Kidney epithelial cell (primary cell): ENCODE data around the gene CACNA1D. TPM values are rescaled to one million over a fixed set of nuclear protein-coding genes. Genes with fewer than 3 reads are reported as not detected.

Experiments used
- DNase-seq: peaks from one replicate; pipeline ENCODE4 v3.0.0-alpha.2; 2010; ENCODE audit warnings: low read depth
- H3K27me3 ChIP-seq: 2 replicates; pipeline ENCODE4 v1.6.0; 2011; ENCODE audit warnings: low read length; ENCODE audit not compliant: control insufficient read depth, insufficient read depth
- H3K36me3 ChIP-seq: 2 replicates; pipeline ENCODE4 v1.5.1; 2011; ENCODE audit warnings: low read length; ENCODE audit not compliant: control insufficient read depth, insufficient read depth
- H3K4me3 ChIP-seq: 2 replicates; pipeline ENCODE4 v1.5.1; 2011; ENCODE audit warnings: low read depth, mild to moderate bottlenecking, control low read depth, low read length
- total RNA-seq: library from RNA; depleted of rRNA; stranded (reverse); fragments of >200 nt; gene quantifications from 2 replicates; pipeline ENCODE4 v1.2.3, GENCODE V29; 2015
- TF ChIP-seq, protein P1 (sequence below): IDR thresholded peaks from 2 replicates; pipeline ENCODE4 v1.5.1; 2011; ENCODE audit warnings: mild to moderate bottlenecking, moderate library complexity, low read length, control low read depth, inconsistent platforms; ENCODE audit not compliant: insufficient read depth, poor library complexity, severe bottlenecking

Gene CACNA1D
- total RNA-seq, 1 donor from 2014 or later, result 0.21 TPM

DNA sequence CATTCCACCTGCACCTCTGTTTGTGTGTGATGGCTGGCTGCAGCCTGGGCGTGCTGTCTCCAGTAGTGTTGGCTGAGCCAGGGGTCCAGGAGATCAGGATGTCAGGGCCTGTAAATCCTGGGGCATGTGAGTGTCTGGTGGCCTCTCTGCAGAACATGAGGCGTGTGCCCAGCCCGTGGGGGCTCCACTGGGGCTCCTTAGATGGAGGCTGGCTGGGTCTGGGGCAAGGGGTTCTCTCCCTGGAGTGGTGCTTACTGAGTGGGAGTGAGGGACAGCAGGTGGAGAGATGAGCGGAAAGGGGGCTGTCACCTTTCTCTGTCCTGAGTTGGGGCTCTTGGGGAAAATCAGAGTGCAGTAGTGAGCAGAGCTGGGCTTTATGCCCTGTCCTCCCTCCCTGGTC lies 199.6 kb downstream of the CACNA1D start:
- Histone ChIP-seq H3K27me3 (peaks cover 8% of the 10 kb centered on the region), H3K36me3 (no peaks in the 10 kb centered on the region), H3K4me3 (no peak overlapping the region)
- TF ChIP-seq, protein P1, sequence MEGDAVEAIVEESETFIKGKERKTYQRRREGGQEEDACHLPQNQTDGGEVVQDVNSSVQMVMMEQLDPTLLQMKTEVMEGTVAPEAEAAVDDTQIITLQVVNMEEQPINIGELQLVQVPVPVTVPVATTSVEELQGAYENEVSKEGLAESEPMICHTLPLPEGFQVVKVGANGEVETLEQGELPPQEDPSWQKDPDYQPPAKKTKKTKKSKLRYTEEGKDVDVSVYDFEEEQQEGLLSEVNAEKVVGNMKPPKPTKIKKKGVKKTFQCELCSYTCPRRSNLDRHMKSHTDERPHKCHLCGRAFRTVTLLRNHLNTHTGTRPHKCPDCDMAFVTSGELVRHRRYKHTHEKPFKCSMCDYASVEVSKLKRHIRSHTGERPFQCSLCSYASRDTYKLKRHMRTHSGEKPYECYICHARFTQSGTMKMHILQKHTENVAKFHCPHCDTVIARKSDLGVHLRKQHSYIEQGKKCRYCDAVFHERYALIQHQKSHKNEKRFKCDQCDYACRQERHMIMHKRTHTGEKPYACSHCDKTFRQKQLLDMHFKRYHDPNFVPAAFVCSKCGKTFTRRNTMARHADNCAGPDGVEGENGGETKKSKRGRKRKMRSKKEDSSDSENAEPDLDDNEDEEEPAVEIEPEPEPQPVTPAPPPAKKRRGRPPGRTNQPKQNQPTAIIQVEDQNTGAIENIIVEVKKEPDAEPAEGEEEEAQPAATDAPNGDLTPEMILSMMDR, result no peak
- no peak for DNase-seq

DNA sequence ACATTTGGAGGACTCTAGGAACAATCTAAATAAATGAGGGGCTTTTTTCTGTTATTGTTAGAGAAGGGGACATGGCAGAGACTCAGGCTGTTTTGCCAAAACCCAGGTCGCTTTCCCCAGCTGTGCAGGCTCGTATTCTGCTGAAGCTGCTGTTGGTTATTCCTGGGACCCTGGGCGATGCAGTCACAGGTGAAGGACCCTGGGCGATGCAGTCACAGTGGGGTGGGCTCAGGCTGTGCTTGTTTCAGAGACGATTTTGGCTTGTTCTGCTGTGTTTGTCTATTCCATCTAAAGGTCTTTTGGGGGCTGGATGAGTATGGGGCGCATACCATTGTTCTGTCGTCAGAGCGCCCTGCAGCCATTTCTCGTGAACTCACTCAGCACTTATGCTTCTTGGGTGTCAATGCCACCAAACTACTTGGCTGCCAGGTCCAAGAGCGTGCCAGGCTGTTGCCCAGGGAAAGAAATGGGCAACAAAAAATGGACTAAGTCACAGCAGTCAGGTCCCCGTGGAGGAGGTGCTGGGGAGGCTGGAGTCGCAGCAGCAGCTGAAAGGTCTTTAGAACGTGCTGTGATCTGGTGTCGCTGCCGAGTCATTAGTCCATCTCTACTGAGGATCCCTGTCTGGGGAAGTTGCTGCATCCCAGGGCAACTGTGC lies 200.4 kb downstream of the CACNA1D start:
- H3K4me3 ChIP-seq, result no peak overlapping the region
- no peak for DNase-seq
- no peaks in the 10 kb centered on the region for H3K36me3 ChIP-seq
- TF ChIP-seq, protein P1, result no peak
- peaks cover 8% of the 10 kb centered on the region for H3K27me3 ChIP-seq

DNA sequence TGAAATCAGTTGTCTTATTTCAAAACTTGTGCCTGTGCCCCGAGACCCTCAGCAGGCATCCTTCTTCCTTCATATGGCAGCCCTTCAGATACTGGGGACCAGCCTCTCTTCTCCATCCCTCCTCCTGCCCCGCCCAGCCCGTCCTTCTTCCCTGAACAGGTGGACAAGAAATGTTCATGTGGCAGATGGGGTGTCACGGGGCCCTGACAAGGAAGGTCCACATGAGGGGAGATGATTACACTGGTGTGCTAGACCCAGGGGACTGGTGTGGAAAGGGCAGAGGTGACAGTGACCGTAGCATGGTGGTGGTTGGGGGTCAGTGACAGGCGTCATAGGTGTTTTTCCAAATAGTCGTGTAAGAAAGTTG lies 200.9 kb downstream of the CACNA1D start:
- TF ChIP-seq, protein P1, result no peak
- Histone ChIP-seq H3K27me3 (peaks cover 8% of the 10 kb centered on the region), H3K4me3 (no peak overlapping the region), H3K36me3 (no peaks in the 10 kb centered on the region)
- no peak for DNase-seq

DNA sequence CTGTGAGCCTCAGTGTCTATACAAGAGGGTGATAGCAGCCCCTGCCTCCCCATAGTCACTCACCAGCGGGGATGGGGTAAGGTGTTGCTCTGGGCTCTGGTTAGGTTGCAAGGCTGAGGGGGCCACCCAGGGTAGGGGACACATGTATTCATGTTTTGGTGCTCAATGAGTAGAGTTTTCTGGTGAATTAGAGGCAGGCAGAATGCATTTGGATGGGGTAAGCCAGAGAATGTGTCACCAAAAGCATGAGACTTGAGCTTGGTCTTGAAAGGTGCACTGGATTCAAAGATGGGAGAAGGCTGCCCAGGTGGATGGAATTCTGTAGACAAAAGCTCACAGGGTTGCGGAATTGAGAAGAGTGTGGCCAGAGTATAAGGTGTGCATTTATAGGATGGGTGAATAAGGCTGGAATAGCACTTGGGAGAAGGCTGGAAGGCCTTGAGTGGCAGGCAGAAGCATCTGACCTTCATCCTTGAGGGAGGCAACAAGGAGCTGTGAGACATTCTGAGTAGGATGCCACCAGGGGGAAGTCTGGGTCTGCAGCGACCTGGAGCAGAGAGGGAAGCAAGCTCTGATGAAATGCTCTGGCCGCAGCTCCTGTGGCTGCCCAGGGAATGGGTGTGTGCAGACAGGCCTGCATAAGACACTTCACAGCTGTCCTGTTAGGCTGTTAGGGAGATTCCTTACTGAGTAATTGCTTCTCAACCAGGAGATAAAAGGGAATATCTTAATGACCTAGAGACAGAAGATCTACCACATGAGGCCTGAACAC lies 202.2 kb downstream of the CACNA1D start:
- TF ChIP-seq, protein P1, result no peak
- Histone ChIP-seq H3K36me3 (no peaks in the 10 kb centered on the region), H3K4me3 (no peak overlapping the region), H3K27me3 (peaks cover 8% of the 10 kb centered on the region)
- DNase-seq, result no peak

DNA sequence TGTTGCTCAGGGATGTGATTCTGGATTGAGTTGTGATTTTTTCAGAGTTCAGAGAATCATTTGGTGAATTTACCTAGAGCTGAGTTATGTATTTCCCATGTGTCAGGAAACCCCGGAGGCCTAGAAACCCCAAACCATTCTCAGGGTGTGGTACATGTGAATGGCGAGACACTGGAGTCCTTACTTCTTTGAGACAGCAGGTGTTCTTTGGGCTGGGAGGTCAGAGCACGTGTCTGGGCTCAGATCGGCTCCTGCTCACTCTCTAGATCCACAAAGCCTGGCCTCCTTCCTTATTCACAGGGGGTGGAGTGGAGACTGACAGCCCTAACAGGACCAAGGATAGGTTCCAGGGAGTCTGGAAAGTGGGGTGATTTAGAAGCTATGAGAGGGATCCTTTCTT lies 206.0 kb downstream of the CACNA1D start:
- peaks cover 1% of the 10 kb centered on the region for H3K27me3 ChIP-seq
- no peaks in the 10 kb centered on the region for H3K36me3 ChIP-seq
- TF ChIP-seq, protein P1, result no peak
- DNase-seq, result no peak
- no peak overlapping the region for H3K4me3 ChIP-seq
